Fibroblast of the aortic adventitia (primary cell): ENCODE measurements around the gene FGF2. TPM values are rescaled to one million over a fixed set of nuclear protein-coding genes. Genes with fewer than 3 reads are reported as not detected.

Experiments
- DNase-seq: peaks from one replicate; pipeline ENCODE4 v3.0.0-alpha.2; 2010; ENCODE audit warnings: low read depth
- H3K4me3 ChIP-seq: 2 replicates; pipeline ENCODE4 v1.5.1; 2011; ENCODE audit warnings: low read depth, mild to moderate bottlenecking, control low read depth, low read length, moderate library complexity
- total RNA-seq: library from RNA; depleted of rRNA; stranded (reverse); fragments of >200 nt; gene quantifications from 2 replicates; pipeline ENCODE4 v1.2.3, GENCODE V29; 2012; ENCODE audit warnings: low replicate concordance
- TF ChIP-seq, protein P1 (sequence below): IDR thresholded peaks from 2 replicates; pipeline ENCODE4 v1.5.1; 2011; ENCODE audit warnings: mild to moderate bottlenecking, low read length, control low read depth, inconsistent platforms; ENCODE audit not compliant: insufficient read depth

FGF2 gene
- 16.3 and 79.5 TPM in 2 replicates for total RNA-seq

DNA sequence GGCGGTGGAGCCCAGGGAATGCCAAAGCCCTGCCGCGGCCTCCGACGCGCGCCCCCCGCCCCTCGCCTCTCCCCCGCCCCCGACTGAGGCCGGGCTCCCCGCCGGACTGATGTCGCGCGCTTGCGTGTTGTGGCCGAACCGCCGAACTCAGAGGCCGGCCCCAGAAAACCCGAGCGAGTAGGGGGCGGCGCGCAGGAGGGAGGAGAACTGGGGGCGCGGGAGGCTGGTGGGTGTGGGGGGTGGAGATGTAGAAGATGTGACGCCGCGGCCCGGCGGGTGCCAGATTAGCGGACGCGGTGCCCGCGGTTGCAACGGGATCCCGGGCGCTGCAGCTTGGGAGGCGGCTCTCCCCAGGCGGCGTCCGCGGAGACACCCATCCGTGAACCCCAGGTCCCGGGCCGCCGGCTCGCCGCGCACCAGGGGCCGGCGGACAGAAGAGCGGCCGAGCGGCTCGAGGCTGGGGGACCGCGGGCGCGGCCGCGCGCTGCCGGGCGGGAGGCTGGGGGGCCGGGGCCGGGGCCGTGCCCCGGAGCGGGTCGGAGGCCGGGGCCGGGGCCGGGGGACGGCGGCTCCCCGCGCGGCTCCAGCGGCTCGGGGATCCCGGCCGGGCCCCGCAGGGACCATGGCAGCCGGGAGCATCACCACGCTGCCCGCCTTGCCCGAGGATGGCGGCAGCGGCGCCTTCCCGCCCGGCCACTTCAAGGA, at the start of gene FGF2:
Gene FGF2, plus strand, starts transcription at position 279 of the 705 bp plus-strand sequence. Its CDS starts 344 bp downstream, at position 623.
- peak; percentile 77 for DNase-seq
- H3K4me3 ChIP-seq: peak within 1 kb of the TSS; percentile 88
- TF ChIP-seq, protein P1, sequence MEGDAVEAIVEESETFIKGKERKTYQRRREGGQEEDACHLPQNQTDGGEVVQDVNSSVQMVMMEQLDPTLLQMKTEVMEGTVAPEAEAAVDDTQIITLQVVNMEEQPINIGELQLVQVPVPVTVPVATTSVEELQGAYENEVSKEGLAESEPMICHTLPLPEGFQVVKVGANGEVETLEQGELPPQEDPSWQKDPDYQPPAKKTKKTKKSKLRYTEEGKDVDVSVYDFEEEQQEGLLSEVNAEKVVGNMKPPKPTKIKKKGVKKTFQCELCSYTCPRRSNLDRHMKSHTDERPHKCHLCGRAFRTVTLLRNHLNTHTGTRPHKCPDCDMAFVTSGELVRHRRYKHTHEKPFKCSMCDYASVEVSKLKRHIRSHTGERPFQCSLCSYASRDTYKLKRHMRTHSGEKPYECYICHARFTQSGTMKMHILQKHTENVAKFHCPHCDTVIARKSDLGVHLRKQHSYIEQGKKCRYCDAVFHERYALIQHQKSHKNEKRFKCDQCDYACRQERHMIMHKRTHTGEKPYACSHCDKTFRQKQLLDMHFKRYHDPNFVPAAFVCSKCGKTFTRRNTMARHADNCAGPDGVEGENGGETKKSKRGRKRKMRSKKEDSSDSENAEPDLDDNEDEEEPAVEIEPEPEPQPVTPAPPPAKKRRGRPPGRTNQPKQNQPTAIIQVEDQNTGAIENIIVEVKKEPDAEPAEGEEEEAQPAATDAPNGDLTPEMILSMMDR: no peak

DNA sequence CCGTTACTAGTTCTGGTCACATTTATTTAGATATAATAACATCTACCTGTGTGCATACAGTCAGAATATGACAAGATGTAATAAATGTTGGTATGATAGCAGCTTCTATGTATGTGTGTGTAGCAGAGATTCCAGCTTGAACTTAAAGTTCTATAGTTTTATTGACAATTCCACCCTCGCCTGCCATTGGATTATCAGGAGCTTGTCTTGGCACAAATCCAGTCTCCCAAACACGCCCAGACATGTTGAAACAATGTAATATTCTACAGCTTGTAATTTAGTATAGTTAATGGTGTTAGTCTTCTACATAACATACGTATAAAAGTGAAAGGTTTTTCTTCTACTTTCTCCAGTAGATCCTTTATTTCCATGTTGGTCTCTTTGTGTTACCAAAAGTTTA, 49.7 kb upstream of the FGF2 start:
- DNase-seq: peak; percentile 55
- TF ChIP-seq, protein P1: no peak

DNA sequence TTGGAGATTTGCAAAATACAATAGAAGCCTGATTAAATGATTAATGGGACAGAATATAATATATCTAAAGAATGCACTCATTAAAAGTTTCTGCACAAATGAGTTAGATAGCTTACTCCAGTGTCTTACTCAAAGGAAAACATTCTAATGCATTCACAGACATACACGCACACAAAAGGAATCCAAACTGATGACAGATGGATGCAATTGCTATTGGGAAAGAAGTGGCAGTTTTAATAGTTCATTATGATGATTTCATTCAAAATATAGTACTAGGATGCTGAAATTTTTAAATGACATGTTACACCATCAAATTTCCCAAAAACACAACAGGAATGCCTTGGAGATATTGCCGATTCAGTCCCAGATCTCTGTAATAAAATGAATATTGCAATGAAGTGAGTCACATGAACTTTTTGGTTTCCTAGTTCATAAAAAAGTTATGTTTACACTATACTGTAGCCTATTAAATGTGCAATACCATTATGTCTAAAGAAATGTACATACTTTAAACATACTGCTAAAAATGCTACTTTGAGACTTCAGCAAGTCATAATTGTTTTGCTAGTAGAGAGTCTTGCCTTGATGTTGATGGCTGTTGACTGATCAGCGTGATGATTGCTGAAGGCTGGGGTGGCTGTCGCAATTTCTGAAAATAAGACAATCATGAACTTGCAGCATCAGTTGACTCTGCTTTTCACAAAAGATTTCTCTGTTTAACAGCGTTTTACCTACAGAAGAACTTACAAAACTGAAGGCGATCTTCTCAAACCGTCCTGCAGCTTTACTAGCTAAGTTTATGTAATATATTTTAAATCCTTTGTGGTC, 48.6 kb upstream of the FGF2 start:
- peak; percentile 91 for DNase-seq
- TF ChIP-seq, protein P1: no peak
- no peak overlapping the region for H3K4me3 ChIP-seq

More for the DNA sequence above, 49.7 kb upstream of the FGF2 start:
- no peak overlapping the region for H3K4me3 ChIP-seq

DNA sequence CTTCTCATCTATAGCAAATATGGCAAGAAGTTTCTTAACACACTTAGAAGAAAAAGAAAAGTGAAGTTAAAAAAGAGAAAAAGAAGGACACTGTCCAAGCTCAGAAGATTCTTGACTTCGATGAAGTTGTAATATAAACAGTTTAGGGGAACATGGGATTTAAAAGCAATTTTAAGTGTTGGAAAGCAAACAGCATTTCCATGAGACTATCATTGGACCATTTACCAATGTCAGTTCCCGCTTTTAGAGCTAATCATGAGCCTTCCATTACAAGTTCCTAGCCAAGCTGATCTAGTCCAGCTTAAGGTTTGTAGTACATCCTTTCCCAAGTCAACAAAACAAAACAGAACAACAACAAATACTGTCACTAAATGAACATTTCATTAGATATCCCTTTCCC, 45.1 kb upstream of the FGF2 start:
- no peak for DNase-seq
- H3K4me3 ChIP-seq: no peak overlapping the region
- TF ChIP-seq, protein P1: no peak

DNA sequence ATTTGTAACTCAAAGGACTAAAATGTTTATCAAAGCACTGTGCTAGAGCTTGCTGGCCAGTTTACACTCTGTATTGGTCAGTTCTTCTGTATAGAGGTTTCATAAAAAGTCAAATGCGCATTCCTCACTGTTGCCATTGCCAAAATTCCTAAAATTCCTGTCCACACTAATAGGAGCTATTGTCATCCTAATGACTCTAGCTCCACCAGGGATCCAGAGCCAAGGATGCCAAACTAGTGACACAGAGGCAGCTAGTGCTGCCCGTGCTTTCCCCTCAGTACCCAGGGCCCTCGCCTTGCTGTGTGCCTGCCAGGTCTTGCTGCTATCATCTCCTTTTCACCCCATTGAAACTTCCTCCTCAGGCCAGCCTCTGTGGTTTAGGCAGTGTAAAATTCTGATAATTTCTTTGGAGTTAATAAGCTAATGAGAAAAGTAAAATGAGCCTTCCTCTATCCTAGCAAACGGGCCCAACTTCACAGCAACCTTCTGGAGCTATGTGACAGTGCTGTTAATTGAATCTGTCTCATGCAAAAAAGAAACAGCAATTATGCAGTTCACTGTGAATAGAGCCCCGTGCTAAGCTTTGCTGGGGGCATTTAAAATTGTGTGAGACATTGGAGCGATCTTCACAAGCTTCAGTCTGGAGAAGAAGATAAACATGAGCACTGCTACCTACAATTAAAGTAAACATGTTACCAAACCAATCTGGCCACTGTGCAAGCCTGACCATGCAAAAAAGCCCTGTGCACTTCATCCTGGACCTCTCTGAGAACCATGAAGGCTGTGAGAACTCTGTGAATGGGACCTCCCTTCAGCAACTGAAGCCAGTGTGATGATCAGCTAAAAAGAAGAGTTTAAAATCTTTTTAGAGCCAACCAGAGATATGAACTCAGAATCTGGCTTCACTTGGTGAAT, 43.1 kb upstream of the FGF2 start:
- TF ChIP-seq, protein P1: no peak
- DNase-seq: peak; percentile 98
- peak overlapping the region; percentile 3 for H3K4me3 ChIP-seq

DNA sequence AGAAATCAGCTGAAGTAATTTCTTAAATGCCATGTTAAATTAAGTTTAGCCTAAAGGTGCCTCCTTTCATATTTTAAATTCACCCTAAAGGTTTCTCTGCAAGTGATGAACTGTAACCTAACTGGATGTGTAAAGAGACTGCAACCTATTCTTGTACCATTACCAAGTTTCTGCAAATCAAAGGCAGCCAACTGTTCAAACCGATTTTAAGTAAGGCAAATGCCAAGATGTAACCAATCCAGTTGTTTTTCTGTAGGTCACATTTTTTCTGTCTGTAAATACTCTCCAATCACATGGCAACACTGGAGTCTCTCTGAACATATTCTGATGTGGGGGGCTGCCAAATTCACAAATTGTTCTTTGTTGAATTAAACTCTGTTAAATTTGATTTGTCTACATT, 42.4 kb upstream of the FGF2 start:
- peak; percentile 45 for DNase-seq
- TF ChIP-seq, protein P1: no peak
- H3K4me3 ChIP-seq: no peak overlapping the region
